ENCODE results near the gene RAB1B. TPM values are rescaled to one million over a fixed set of nuclear protein-coding genes. Genes with fewer than 3 reads are reported as not detected.

RAB1B gene
- total and polyA plus RNA-seq, 10 of the 15 experiments (the other 5 are each of a cell fraction or from before 2014, with no cell fraction given) = 10.4 to 193 (median 96.9) TPM

- no TSS peak for BruUV-seq (replicated peaks)
- H3K9ac ChIP-seq (ENCODE audit: control insufficient read depth, insufficient read depth, low read length) = no peak overlapping the region
- peak; percentile 87 for TF ChIP-seq TCF12 (IDR thresholded peaks at IDR 0.05; ENCODE audit: low read depth, low read length)
- no peak for TF ChIP-seq CEBPZ (IDR thresholded peaks at IDR 0.05; ENCODE audit: low read depth, low read length)
- peak in 1 of 2 experiments; percentile 54; a peak in 1 of 4 replicates for TF ChIP-seq BHLHE40 (IDR thresholded peaks at IDR 0.05; ENCODE audit: borderline replicate concordance in 1 of 2, low read depth in 2 of 2, low read length in 1 of 2)
- WGBS (ENCODE audit: insufficient coverage, insufficient replicate concordance, low lambda C conversion rate, missing lambda C conversion rate) = 50% methylated on average over 8 of the region's 8 CpGs
- ChIA-PET RAD21 (ENCODE audit: unreplicated experiment) (interaction anchor here (0.6 to 1.0 kb wide), 2 partner anchors 10 to 14 kb away, joined by 3 read pairs; no protein-coding TSS in a partner anchor), SMC1A (ENCODE audit: uncharacterized antibody, unreplicated experiment) (interaction anchor here (3.4 kb wide), 1 partner anchor 13 kb away, joined by 12 read pairs; no protein-coding TSS in a partner anchor), POLR2A (no interaction called here), CTCF (interaction anchor here (3.8 kb wide), 1 partner anchor 13 kb away, joined by 34 read pairs; no protein-coding TSS in a partner anchor)
- H3K27ac ChIP-seq (ENCODE audit: control insufficient read depth, insufficient read depth) = no peak overlapping the region
- H3K4me2 ChIP-seq (ENCODE audit: control insufficient read depth, insufficient read depth) = no peak overlapping the region
- DNase-seq (ENCODE audit: low read depth, low spot score) (no peak), ATAC-seq (no peak), FAIRE-seq (no peak)
- no peaks in the 10 kb centered on the region for H4K20me1 ChIP-seq (ENCODE audit: control insufficient read depth, insufficient read depth)
- no peak overlapping the region for H2AFZ ChIP-seq (ENCODE audit: control insufficient read depth, low read depth, low read length)
- no peaks in the 10 kb centered on the region; a peak in 1 of 4 replicates for H3K27me3 ChIP-seq (replicated peaks in 1 of 2; ENCODE audit: control insufficient read depth in 2 of 2, insufficient read depth in 2 of 2, low read length in 1 of 2)
- H3K9me3 ChIP-seq (replicated peaks; ENCODE audit: control insufficient read depth, insufficient read depth, low read length) = no peaks in the 10 kb centered on the region; the same call in 2 of the 3 replicates
- intact Hi-C loops (cut with micrococcal nuclease; ENCODE audit: unreplicated experiment) = no loop called here
- no peak overlapping the region for H3K4me3 ChIP-seq
- H3K79me2 ChIP-seq (ENCODE audit: control insufficient read depth, insufficient read depth, low read length) = no peaks in the 10 kb centered on the region
- no peaks in the 10 kb centered on the region for H3K36me3 ChIP-seq (ENCODE audit: control insufficient read depth in 2 of 2, insufficient read depth in 2 of 2, low read length in 1 of 2)
- in situ Hi-C loops (cut with MboI) = no loop called here
- H3K4me1 ChIP-seq (ENCODE audit: control insufficient read depth, insufficient read depth, low read length) = peaks cover 10% of the 10 kb centered on the region; the same call in 1 of the 2 replicates
Observed at GRCh38 chr11:66325263-66325671, 56.8 kb downstream of the RAB1B start.
